Sigmoid colon (tissue), 4 donors: Measurements from ENCODE around the gene CLN3.

Experiments
- EP300 ChIP-seq, 4 donors: sonication (generic); formaldehyde crosslinking; IDR thresholded peaks; one replicate each; pipeline ENCODE4 v1.6.1; 2017; ENCODE audit warnings: antibody characterized with exemption in 4 of 4
- TF ChIP-seq, protein P1 (sequence below), 4 experiments: fragments of 450-650 bp in 3 of 4; fragments of 200-600 bp in 1 of 4; IDR thresholded peaks; one replicate each; pipeline ENCODE4 v1.5.1; 2016 to 2019; ENCODE audit warnings: antibody characterized with exemption in 4 of 4, mild to moderate bottlenecking in 3 of 4, moderate library complexity in 2 of 4

DNA sequence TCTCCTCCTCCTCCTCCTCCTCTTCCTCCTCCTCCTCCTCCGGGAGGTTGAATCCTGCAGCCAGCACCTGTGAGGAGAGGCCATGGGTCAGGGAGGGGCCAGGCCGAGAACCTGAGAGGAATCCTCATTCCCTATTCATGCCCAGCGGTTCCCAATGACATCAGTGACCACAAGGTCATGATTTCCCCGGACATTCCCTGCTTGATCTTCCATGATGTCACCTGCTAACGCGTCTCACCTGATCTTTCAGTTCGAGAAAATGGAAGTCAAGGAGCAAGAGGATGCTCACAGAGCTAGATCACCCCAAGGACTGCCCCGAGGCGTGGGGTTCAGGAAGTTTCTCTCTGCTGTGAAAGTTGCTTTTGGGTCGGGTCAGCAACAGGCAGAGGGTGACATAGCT is 8.0 kb upstream of the CLN3 start:
- TF ChIP-seq, protein P1, sequence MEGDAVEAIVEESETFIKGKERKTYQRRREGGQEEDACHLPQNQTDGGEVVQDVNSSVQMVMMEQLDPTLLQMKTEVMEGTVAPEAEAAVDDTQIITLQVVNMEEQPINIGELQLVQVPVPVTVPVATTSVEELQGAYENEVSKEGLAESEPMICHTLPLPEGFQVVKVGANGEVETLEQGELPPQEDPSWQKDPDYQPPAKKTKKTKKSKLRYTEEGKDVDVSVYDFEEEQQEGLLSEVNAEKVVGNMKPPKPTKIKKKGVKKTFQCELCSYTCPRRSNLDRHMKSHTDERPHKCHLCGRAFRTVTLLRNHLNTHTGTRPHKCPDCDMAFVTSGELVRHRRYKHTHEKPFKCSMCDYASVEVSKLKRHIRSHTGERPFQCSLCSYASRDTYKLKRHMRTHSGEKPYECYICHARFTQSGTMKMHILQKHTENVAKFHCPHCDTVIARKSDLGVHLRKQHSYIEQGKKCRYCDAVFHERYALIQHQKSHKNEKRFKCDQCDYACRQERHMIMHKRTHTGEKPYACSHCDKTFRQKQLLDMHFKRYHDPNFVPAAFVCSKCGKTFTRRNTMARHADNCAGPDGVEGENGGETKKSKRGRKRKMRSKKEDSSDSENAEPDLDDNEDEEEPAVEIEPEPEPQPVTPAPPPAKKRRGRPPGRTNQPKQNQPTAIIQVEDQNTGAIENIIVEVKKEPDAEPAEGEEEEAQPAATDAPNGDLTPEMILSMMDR (IDR thresholded peaks at IDR 0.05) = no peak
- TF ChIP-seq EP300 (IDR thresholded peaks at IDR 0.05) = no peak
